Nephron progenitor cell (in vitro differentiated cells): ENCODE data around the gene RMI2.
A peak's percentile ranks its signal among the peaks of the same experiment; 100 is the strongest.

Source experiments
- DNase-seq: peaks from one replicate; pipeline ENCODE4 v3.0.0; 2021
- H3K27ac Mint-ChIP-seq: 2 replicates; pipeline ENCODE4 v1.8.0; 2021; ENCODE audit warnings: mild to moderate bottlenecking, moderate library complexity, mixed read lengths
- H3K27me3 Mint-ChIP-seq: 2 replicates; pipeline ENCODE4 v1.8.0; 2021; ENCODE audit warnings: mild to moderate bottlenecking, low read depth, mixed read lengths; ENCODE audit not compliant: poor library complexity
- H3K36me3 Mint-ChIP-seq: 2 replicates; pipeline ENCODE4 v1.8.0; 2021; ENCODE audit warnings: low read depth, mixed read lengths
- H3K4me1 Mint-ChIP-seq: 2 replicates; pipeline ENCODE4 v1.8.0; 2021; ENCODE audit warnings: mixed read lengths
- H3K4me3 Mint-ChIP-seq: 2 replicates; pipeline ENCODE4 v1.8.0; 2021; ENCODE audit warnings: mild to moderate bottlenecking, moderate library complexity, mixed read lengths
- H3K9me3 Mint-ChIP-seq: 2 replicates; pipeline ENCODE4 v1.8.0; 2021; ENCODE audit warnings: mild to moderate bottlenecking, moderate library complexity, mixed read lengths
- CTCF ChIP-seq: fragments of 200-600 bp; sonication (generic); IDR thresholded peaks from 2 replicates; pipeline ENCODE4 v1.5.0; 2021; ENCODE audit warnings: antibody characterized with exemption

RMI2 gene

DNA sequence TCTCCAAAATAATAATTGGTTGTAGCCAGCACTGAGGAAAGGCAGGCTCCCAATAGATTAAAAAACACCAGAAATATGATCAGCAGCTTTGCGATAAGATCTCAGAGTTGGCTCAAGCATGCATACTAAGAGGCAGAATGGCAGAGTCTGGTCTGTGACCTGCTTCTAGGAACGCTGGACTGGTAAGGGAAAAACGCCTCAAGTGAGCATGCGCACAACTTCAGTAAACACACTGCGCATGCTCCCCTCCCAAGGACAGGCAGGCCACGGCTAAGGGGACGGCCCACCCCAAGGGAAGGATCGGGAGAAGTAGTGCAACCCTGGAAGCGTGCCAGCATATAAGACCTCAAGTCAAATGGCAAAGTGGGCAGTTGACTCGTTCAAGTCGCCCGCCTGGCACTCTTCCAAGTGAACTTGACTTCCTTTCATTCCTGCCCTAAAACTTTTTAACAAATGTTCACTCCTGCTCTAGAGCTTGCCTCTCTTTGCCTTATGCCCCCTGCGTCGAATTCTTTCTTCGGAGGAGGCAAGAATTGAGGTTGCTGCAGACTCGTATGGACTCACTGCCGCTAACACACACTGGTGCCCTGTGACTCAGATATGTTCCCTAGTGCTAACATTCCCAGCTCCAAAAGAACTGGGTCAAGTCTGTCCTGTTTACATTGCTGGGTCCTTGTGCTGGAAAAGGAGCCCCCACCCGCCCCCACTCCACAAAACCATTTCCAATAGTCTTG, 41.7 kb upstream of the RMI2 start:
- TF ChIP-seq CTCF, result no peak
- Mint-ChIP-seq H3K27me3 (peaks cover 23% of the 10 kb centered on the region), H3K27ac (no peak overlapping the region), H3K4me1 (peaks cover 11% of the 10 kb centered on the region), H3K36me3 (no peaks in the 10 kb centered on the region), H3K9me3 (no peaks in the 10 kb centered on the region), H3K4me3 (no peak overlapping the region)
- DNase-seq, result no peak

- Mint-ChIP-seq H3K4me3 (no peak overlapping the region), H3K4me1 (peaks cover 16% of the 10 kb centered on the region), H3K9me3 (no peaks in the 10 kb centered on the region), H3K36me3 (no peaks in the 10 kb centered on the region), H3K27ac (no peak overlapping the region), H3K27me3 (peaks cover 22% of the 10 kb centered on the region)
- no peak for DNase-seq
- no peak for TF ChIP-seq CTCF
Observed at GRCh38 chr16:11306381-11306780, 38.9 kb upstream of the RMI2 start.

- peak overlapping the region; percentile 7 for H3K27ac Mint-ChIP-seq
Observed at GRCh38 chr16:11306997-11307638, 38.1 kb upstream of the RMI2 start.

GRCh38 chr16:11307639-11308492, 37.4 kb upstream of the RMI2 start:
- Mint-ChIP-seq H3K4me3 (no peak overlapping the region), H3K27ac (no peak overlapping the region), H3K27me3 (peaks cover 19% of the 10 kb centered on the region), H3K36me3 (no peaks in the 10 kb centered on the region), H3K4me1 (peaks cover 19% of the 10 kb centered on the region), H3K9me3 (no peaks in the 10 kb centered on the region)
- no peak for DNase-seq
- TF ChIP-seq CTCF, result no peak

More at GRCh38 chr16:11306997-11307638, 38.1 kb upstream of the RMI2 start:
- Mint-ChIP-seq H3K27me3 (peaks cover 19% of the 10 kb centered on the region), H3K36me3 (no peaks in the 10 kb centered on the region), H3K4me1 (peaks cover 16% of the 10 kb centered on the region), H3K9me3 (no peaks in the 10 kb centered on the region), H3K4me3 (no peak overlapping the region)
- no peak for DNase-seq
- no peak for TF ChIP-seq CTCF

GRCh38 chr16:11308493-11309283, 36.6 kb upstream of the RMI2 start:
- H3K36me3 Mint-ChIP-seq, result no peaks in the 10 kb centered on the region
- no peak for DNase-seq
- peaks cover 25% of the 10 kb centered on the region for H3K4me1 Mint-ChIP-seq
- no peak for TF ChIP-seq CTCF
- H3K4me3 Mint-ChIP-seq, result no peak overlapping the region
- no peaks in the 10 kb centered on the region for H3K9me3 Mint-ChIP-seq
- H3K27me3 Mint-ChIP-seq, result peaks cover 17% of the 10 kb centered on the region
- H3K27ac Mint-ChIP-seq, result no peak overlapping the region
